GM12892 (cell line): ENCODE measurements around the gene SH3RF1.

Experiments
- POLR2A ChIP-seq: IDR thresholded peaks from 2 replicates; pipeline ENCODE4 v1.6.1; 2011; ENCODE audit warnings: low read depth, low read length, control low read depth
- POLR2AphosphoS5 ChIP-seq: IDR thresholded peaks from 2 replicates; pipeline ENCODE4 v1.6.1; 2011; ENCODE audit warnings: low read depth, low read length, control low read depth
- TAF1 ChIP-seq: IDR thresholded peaks from 2 replicates; pipeline ENCODE4 v1.6.1; 2011; ENCODE audit warnings: low read depth, mild to moderate bottlenecking, control low read depth, low read length, borderline replicate concordance

DNA sequence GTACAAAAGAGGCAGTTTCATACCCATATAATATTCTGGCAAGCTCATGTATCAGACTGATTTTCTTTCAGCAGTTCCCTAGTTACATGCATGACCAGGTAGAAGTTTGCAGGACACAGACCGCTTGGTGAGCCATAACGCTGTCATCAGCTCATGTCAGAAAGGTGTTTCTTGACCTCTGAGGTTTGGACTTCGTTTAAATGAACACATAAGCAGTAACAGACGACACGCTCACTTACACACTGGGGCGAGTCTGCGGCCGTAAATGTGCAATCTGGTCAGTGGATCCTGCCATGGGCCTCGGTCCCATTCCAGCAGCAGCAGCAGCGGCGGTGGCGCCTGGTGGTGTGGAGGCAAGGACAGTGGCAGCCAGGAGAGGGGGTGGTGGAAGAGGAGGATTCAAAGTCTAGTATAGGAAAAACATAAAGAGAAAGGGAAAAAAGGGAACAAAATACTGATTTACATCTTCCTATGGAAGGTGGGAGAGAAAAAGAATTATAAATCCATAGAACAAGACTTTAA lies 148.8 kb downstream of the SH3RF1 start:
- TF ChIP-seq POLR2AphosphoS5 = no peak
- TF ChIP-seq POLR2A = no peak
- no peak for TF ChIP-seq TAF1
